HepG2 (cell line): ENCODE data around the gene CCNQ. TPM values are rescaled to one million over a fixed set of nuclear protein-coding genes. Genes with fewer than 3 reads are reported as not detected.

Experiments used
- ARID4A ChIP-seq: sonication (generic); formaldehyde crosslinking; IDR thresholded peaks from 2 replicates; pipeline ENCODE4 v1.5.0; 2020; ENCODE audit warnings: mild to moderate bottlenecking, missing genetic modification reagents, borderline replicate concordance
- ATF5 ChIP-seq: sonication (generic); formaldehyde crosslinking; IDR thresholded peaks from 2 replicates; pipeline ENCODE4 v1.4.0; 2020; ENCODE audit warnings: mild to moderate bottlenecking, low read depth, missing genetic modification reagents
- ELF4 ChIP-seq: sonication (generic); formaldehyde crosslinking; IDR thresholded peaks from 2 replicates; pipeline ENCODE4 v1.5.0; 2020; ENCODE audit warnings: missing genetic modification reagents, mild to moderate bottlenecking, moderate library complexity, borderline replicate concordance
- GMEB2 ChIP-seq: IDR thresholded peaks from 2 replicates; pipeline ENCODE4 v1.6.1; 2016; ENCODE audit warnings: missing biosample characterization, missing genetic modification reagents, low read depth
- KDM4B ChIP-seq: sonication (generic); formaldehyde crosslinking; IDR thresholded peaks from 2 replicates; pipeline ENCODE4 v1.4.0; 2020; ENCODE audit warnings: missing genetic modification reagents
- MED13 ChIP-seq: sonication (generic); formaldehyde crosslinking; IDR thresholded peaks from 2 replicates; pipeline ENCODE4 v1.5.0; 2020; ENCODE audit warnings: missing genetic modification reagents
- NFE2L1 ChIP-seq: sonication (generic); formaldehyde crosslinking; IDR thresholded peaks from 2 replicates; pipeline ENCODE4 v1.4.0; 2020; ENCODE audit warnings: missing genetic modification reagents, mild to moderate bottlenecking, borderline replicate concordance
- PCBP2 ChIP-seq: fragments of 200-400 bp; formaldehyde crosslinking; optimal IDR thresholded peaks from 2 replicates; pipeline ENCODE3; 2018; ENCODE audit warnings: low read length, low read depth; ENCODE audit not compliant: poor library complexity, severe bottlenecking
- SALL1 ChIP-seq: sonication (generic); formaldehyde crosslinking; IDR thresholded peaks from 2 replicates; pipeline ENCODE4 v1.8.0; 2022; ENCODE audit warnings: mild to moderate bottlenecking, missing genetic modification reagents
- SCMH1 ChIP-seq: sonication (generic); formaldehyde crosslinking; IDR thresholded peaks from 2 replicates; pipeline ENCODE4 v1.9.0; 2021; ENCODE audit warnings: missing genetic modification reagents, mild to moderate bottlenecking, borderline replicate concordance
- SPEN ChIP-seq: sonication (generic); formaldehyde crosslinking; IDR thresholded peaks from 2 replicates; pipeline ENCODE4 v1.5.1; 2020; ENCODE audit warnings: low read depth, mild to moderate bottlenecking, missing genetic modification reagents
- ZBTB3 ChIP-seq: sonication (generic); formaldehyde crosslinking; IDR thresholded peaks from 2 replicates; pipeline ENCODE4 v1.4.0; 2020; ENCODE audit warnings: low read depth, mild to moderate bottlenecking, moderate library complexity, missing genetic modification reagents, borderline replicate concordance
- ZFAT ChIP-seq: sonication (generic); formaldehyde crosslinking; conservative IDR thresholded peaks from 2 replicates; pipeline ENCODE4 v1.8.1; 2023; ENCODE audit warnings: missing genetic modification reagents, inconsistent platforms
- ZFX ChIP-seq: sonication (generic); formaldehyde crosslinking; IDR thresholded peaks from 2 replicates; pipeline ENCODE4 v1.4.0; 2020; ENCODE audit warnings: mild to moderate bottlenecking, low read depth, missing genetic modification reagents, moderate library complexity
- ZNF552 ChIP-seq: sonication (generic); formaldehyde crosslinking; IDR thresholded peaks from 2 replicates; pipeline ENCODE4 v1.9.0; 2022; ENCODE audit warnings: missing genetic modification reagents, mild to moderate bottlenecking, borderline replicate concordance
- polyA plus RNA-seq, 8 experiments: library from polyadenylated mRNA; depleted of rRNA in 3 of 8; stranded (reverse) in 7 of 8; unstranded in 1 of 8; fragments of >200 nt; fragmentation: Illumina TruSeq in 4 of 8; extraction: Trizol in 4 of 8; gene quantifications; 2 replicates each; pipeline versions ENCODE4 v1.2.1 to v1.2.3, GENCODE V29; 2011 to 2016; ENCODE audit warnings: low read depth in 4 of 8, missing spikeins in 1 of 8, mixed read lengths in 1 of 8; ENCODE audit not compliant: insufficient read depth in 1 of 8
- total RNA-seq, 5 experiments: library from RNA; depleted of rRNA; stranded (reverse); fragments of >200 nt; fragmentation: Illumina TruSeq; extraction: Trizol; gene quantifications; 2 replicates each; pipeline ENCODE4 v1.2.3, GENCODE V29; 2016; ENCODE audit warnings: low read depth in 1 of 5
- TF ChIP-seq, protein P1 (sequence below): sonication (generic); formaldehyde crosslinking; IDR thresholded peaks from 2 replicates; pipeline ENCODE4 v1.4.0; 2020; ENCODE audit warnings: missing genetic modification reagents, borderline replicate concordance

CCNQ gene
- total and polyA plus RNA-seq, 2 of the 13 experiments (the other 11 are each of a cell fraction or from before 2014, with no cell fraction given), result 15.0 to 25.5 TPM

GRCh38 chrX:153634832-153635231 lies 35.9 kb upstream of the CCNQ start (continued):
- peak; percentile 37; the same call in 1 of the 2 replicates for TF ChIP-seq ARID4A (CRISPR knock-in tag)
- peak; percentile 99 for TF ChIP-seq ZNF552 (CRISPR knock-in tag)
- TF ChIP-seq ATF5 (CRISPR knock-in tag), result no peak
- TF ChIP-seq NFE2L1 (CRISPR knock-in tag), result no peak
- peak; percentile 65 for TF ChIP-seq ZFX (CRISPR knock-in tag)
- no peak for TF ChIP-seq SCMH1 (CRISPR knock-in tag)
- no peak for TF ChIP-seq ZBTB3 (CRISPR knock-in tag)
- TF ChIP-seq PCBP2, result no peak
- no peak for TF ChIP-seq GMEB2
- TF ChIP-seq SPEN (CRISPR knock-in tag), result 0 out of 2 replicates have a peak, but pooled peaks have one; percentile 23
- TF ChIP-seq, protein P1, sequence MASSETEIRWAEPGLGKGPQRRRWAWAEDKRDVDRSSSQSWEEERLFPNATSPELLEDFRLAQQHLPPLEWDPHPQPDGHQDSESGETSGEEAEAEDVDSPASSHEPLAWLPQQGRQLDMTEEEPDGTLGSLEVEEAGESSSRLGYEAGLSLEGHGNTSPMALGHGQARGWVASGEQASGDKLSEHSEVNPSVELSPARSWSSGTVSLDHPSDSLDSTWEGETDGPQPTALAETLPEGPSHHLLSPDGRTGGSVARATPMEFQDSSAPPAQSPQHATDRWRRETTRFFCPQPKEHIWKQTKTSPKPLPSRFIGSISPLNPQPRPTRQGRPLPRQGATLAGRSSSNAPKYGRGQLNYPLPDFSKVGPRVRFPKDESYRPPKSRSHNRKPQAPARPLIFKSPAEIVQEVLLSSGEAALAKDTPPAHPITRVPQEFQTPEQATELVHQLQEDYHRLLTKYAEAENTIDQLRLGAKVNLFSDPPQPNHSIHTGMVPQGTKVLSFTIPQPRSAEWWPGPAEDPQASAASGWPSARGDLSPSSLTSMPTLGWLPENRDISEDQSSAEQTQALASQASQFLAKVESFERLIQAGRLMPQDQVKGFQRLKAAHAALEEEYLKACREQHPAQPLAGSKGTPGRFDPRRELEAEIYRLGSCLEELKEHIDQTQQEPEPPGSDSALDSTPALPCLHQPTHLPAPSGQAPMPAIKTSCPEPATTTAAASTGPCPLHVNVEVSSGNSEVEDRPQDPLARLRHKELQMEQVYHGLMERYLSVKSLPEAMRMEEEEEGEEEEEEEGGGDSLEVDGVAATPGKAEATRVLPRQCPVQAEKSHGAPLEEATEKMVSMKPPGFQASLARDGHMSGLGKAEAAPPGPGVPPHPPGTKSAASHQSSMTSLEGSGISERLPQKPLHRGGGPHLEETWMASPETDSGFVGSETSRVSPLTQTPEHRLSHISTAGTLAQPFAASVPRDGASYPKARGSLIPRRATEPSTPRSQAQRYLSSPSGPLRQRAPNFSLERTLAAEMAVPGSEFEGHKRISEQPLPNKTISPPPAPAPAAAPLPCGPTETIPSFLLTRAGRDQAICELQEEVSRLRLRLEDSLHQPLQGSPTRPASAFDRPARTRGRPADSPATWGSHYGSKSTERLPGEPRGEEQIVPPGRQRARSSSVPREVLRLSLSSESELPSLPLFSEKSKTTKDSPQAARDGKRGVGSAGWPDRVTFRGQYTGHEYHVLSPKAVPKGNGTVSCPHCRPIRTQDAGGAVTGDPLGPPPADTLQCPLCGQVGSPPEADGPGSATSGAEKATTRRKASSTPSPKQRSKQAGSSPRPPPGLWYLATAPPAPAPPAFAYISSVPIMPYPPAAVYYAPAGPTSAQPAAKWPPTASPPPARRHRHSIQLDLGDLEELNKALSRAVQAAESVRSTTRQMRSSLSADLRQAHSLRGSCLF (CRISPR knock-in tag), result no peak
- no peak for TF ChIP-seq MED13
- TF ChIP-seq KDM4B, result no peak
- TF ChIP-seq SALL1 (CRISPR knock-in tag), result peak; percentile 66; the same call in 1 of the 2 replicates
- no peak for TF ChIP-seq ZFAT (CRISPR knock-in tag)
- TF ChIP-seq ELF4 (CRISPR knock-in tag), result no peak
